K562 (cell line): ENCODE results near the gene CCL27. TPM values are rescaled to one million over a fixed set of nuclear protein-coding genes. Genes with fewer than 3 reads are reported as not detected.

Source experiments
- HIVEP1 ChIP-seq: fragments of 250-450 bp; sonication (Bioruptor Pico); IDR thresholded peaks from 2 replicates; pipeline ENCODE4 v1.4.0; 2020; ENCODE audit warnings: mild to moderate bottlenecking
- JUND ChIP-seq, 2 experiments: IDR thresholded peaks; 2 replicates in 1 of 2; 3 replicates in 1 of 2; pipeline ENCODE4 v1.6.1; 2011; ENCODE audit warnings: borderline replicate concordance in 2 of 2, low read depth in 2 of 2, low read length in 2 of 2, improper control_type of control experiment in 1 of 2, missing biosample characterization in 1 of 2, missing genetic modification characterization in 1 of 2, missing genetic modification reagents in 1 of 2
- KLF16 ChIP-seq: IDR thresholded peaks from 2 replicates; pipeline ENCODE4 v1.6.1; 2016; ENCODE audit warnings: antibody characterized with exemption
- MYBL2 ChIP-seq, 2 experiments: fragments of 450-650 bp in 1 of 2; sonication (generic) in 1 of 2; formaldehyde crosslinking in 1 of 2; IDR thresholded peaks; 2 replicates each; pipeline versions ENCODE4 v1.6.1 to v1.8.1; 2017 to 2022; ENCODE audit warnings: borderline replicate concordance in 1 of 2, inconsistent platforms in 1 of 2, low read depth in 1 of 2, mild to moderate bottlenecking in 1 of 2, missing genetic modification reagents in 1 of 2, moderate library complexity in 1 of 2
- NCOA1 ChIP-seq: fragments of 450-650 bp; IDR thresholded peaks from 2 replicates; pipeline ENCODE4 v1.6.1; 2016; ENCODE audit warnings: low read depth
- POLR2A ChIP-seq: fragments of 450-650 bp; conservative IDR thresholded peaks from 2 replicates; pipeline ENCODE4 v1.6.1; 2016
- RBFOX2 ChIP-seq: fragments of 200-400 bp; formaldehyde crosslinking; IDR thresholded peaks from 2 replicates; pipeline ENCODE4 v1.6.1; 2017; ENCODE audit warnings: low read depth, mild to moderate bottlenecking, low read length, moderate library complexity
- SP1 ChIP-seq: sonication (generic); formaldehyde crosslinking; IDR thresholded peaks from 2 replicates; pipeline ENCODE4 v1.8.1; 2022; ENCODE audit warnings: mild to moderate bottlenecking, missing genetic modification reagents
- TEAD4 ChIP-seq, 2 experiments: sonication (generic) in 1 of 2; formaldehyde crosslinking in 1 of 2; IDR thresholded peaks; 2 replicates each; pipeline versions ENCODE4 v1.6.1 to v1.8.0; 2012 to 2022; ENCODE audit warnings: borderline replicate concordance in 1 of 2, inconsistent platforms in 1 of 2, low read length in 1 of 2, mild to moderate bottlenecking in 1 of 2, missing genetic modification reagents in 1 of 2
- ZNF134 ChIP-seq: fragments of 250-450 bp; sonication (Bioruptor Pico); conservative IDR thresholded peaks from 2 replicates; pipeline ENCODE4 v1.4.0; 2020
- polyA plus RNA-seq, 8 experiments: library from polyadenylated mRNA; depleted of rRNA in 4 of 8; stranded (reverse) in 5 of 8; unstranded in 3 of 8; fragments of >200 nt; fragmentation: Nextera tagmentation in 2 of 8; fragmentation: Illumina TruSeq in 1 of 8; extraction: Ambion mirVana in 2 of 8; extraction: Trizol in 1 of 8; gene quantifications; 2 replicates each; pipeline versions ENCODE4 v1.2.1 to v1.2.3, GENCODE V29; 2011 to 2014; ENCODE audit warnings: inconsistent platforms in 1 of 8, missing spikeins in 1 of 8
- total RNA-seq, 7 experiments: library from RNA; depleted of rRNA in 6 of 7; stranded (reverse); fragments of >200 nt in 6 of 7; fragmentation: Illumina TruSeq in 2 of 7; extraction: Trizol in 2 of 7; gene quantifications; 2 replicates each; pipeline versions ENCODE4 v1.2.1 to v1.2.3, GENCODE V29; 2011 to 2021; ENCODE audit warnings: low replicate concordance in 1 of 7
- TF ChIP-seq, protein P1 (sequence below), 2 experiments: fragments of 450-650 bp in 1 of 2; sonication (generic) in 1 of 2; formaldehyde crosslinking in 1 of 2; IDR thresholded peaks; 2 replicates each; pipeline versions ENCODE4 v1.7.1 to v1.9.0; 2016 to 2022; ENCODE audit warnings: inconsistent platforms in 1 of 2, mild to moderate bottlenecking in 1 of 2, missing genetic modification reagents in 1 of 2
- TF ChIP-seq, protein P2 (sequence below): fragments of 250-450 bp; sonication (Bioruptor Pico); IDR thresholded peaks from 2 replicates; pipeline ENCODE4 v1.5.1; 2021; ENCODE audit warnings: mild to moderate bottlenecking
- TF ChIP-seq, protein P3 (sequence below): fragments of 200-800 bp; sonication (Bioruptor generic); IDR thresholded peaks from 2 replicates; pipeline ENCODE4 v1.6.1; 2017; ENCODE audit warnings: missing genetic modification characterization, missing compliant biosample characterization

The CCL27 gene
- total and polyA plus RNA-seq, 9 of the 15 experiments (the other 6 are each of a cell fraction or from before 2014, with no cell fraction given), result 0.10 to 0.53 (median 0.27) TPM; not detected in 5

DNA sequence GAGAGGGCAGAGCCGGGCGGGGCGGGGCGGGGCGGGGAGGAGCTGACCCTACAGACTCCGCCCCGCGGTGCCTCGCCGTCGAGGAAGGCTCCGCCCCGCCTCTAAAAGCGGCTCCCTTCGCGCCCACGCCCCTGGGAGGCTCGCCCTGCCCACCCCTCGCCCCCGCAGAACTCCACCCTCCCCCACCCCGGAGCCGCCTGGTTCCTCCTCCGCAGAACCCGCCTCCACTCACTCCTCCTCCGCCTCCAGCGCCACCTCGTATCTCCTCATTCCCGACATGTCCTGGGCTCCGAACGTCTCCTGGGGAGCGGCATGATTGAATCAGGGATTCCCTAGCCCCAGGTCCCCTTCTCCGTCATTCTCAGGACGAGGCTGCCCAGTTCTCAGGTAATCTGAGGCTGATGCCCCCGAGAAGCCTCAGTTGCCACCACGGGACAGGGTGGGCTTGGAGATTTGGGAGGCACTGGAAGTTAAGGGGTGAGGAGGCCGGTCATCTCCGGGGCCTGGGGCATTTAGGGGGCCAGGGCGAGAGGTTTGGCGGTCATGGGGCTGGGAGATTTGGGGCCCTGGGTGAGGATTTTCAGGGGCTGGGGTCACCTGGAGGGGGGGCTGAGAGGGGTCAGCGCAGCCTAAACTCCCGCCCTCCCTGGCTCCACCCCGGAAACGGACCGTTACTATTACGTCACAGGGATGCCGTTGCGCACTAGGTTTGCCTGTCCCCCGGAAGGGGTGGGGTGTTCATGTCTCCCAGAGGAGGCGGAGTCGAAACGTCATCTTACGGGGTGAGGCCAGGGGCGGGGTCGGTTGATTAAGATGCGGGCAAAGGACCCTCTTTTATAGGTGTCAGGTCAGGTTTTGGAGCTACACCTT is 3.2 kb upstream of the CCL27 start (continued):
- TF ChIP-seq, protein P1, sequence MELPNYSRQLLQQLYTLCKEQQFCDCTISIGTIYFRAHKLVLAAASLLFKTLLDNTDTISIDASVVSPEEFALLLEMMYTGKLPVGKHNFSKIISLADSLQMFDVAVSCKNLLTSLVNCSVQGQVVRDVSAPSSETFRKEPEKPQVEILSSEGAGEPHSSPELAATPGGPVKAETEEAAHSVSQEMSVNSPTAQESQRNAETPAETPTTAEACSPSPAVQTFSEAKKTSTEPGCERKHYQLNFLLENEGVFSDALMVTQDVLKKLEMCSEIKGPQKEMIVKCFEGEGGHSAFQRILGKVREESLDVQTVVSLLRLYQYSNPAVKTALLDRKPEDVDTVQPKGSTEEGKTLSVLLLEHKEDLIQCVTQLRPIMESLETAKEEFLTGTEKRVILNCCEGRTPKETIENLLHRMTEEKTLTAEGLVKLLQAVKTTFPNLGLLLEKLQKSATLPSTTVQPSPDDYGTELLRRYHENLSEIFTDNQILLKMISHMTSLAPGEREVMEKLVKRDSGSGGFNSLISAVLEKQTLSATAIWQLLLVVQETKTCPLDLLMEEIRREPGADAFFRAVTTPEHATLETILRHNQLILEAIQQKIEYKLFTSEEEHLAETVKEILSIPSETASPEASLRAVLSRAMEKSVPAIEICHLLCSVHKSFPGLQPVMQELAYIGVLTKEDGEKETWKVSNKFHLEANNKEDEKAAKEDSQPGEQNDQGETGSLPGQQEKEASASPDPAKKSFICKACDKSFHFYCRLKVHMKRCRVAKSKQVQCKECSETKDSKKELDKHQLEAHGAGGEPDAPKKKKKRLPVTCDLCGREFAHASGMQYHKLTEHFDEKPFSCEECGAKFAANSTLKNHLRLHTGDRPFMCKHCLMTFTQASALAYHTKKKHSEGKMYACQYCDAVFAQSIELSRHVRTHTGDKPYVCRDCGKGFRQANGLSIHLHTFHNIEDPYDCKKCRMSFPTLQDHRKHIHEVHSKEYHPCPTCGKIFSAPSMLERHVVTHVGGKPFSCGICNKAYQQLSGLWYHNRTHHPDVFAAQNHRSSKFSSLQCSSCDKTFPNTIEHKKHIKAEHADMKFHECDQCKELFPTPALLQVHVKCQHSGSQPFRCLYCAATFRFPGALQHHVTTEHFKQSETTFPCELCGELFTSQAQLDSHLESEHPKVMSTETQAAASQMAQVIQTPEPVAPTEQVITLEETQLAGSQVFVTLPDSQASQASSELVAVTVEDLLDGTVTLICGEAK (IDR thresholded peaks at IDR 0.05), result peak; percentile 91
- TF ChIP-seq, protein P1 (CRISPR knock-in tag; IDR thresholded peaks at IDR 0.05), result no peak
- no peak for TF ChIP-seq HIVEP1
- peak; percentile 64; the same call in 1 of the 2 replicates for TF ChIP-seq KLF16
- TF ChIP-seq TEAD4 (IDR thresholded peaks at IDR 0.05; ENCODE audit: low read length), result peak; percentile 75
- TF ChIP-seq TEAD4 (CRISPR knock-in tag; IDR thresholded peaks at IDR 0.05; ENCODE audit: borderline replicate concordance), result no peak
- TF ChIP-seq, protein P2, sequence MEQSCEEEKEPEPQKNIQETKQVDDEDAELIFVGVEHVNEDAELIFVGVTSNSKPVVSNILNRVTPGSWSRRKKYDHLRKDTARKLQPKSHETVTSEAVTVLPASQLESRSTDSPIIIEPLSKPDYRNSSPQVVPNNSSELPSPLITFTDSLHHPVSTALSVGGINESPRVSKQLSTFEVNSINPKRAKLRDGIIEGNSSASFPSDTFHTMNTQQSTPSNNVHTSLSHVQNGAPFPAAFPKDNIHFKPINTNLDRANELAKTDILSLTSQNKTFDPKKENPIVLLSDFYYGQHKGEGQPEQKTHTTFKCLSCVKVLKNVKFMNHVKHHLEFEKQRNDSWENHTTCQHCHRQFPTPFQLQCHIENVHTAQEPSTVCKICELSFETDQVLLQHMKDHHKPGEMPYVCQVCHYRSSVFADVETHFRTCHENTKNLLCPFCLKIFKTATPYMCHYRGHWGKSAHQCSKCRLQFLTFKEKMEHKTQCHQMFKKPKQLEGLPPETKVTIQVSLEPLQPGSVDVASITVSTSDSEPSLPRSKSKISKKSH (CRISPR knock-in tag), result no peak
- TF ChIP-seq, protein P3, sequence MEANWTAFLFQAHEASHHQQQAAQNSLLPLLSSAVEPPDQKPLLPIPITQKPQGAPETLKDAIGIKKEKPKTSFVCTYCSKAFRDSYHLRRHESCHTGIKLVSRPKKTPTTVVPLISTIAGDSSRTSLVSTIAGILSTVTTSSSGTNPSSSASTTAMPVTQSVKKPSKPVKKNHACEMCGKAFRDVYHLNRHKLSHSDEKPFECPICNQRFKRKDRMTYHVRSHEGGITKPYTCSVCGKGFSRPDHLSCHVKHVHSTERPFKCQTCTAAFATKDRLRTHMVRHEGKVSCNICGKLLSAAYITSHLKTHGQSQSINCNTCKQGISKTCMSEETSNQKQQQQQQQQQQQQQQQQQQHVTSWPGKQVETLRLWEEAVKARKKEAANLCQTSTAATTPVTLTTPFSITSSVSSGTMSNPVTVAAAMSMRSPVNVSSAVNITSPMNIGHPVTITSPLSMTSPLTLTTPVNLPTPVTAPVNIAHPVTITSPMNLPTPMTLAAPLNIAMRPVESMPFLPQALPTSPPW (CRISPR knock-in tag), result peak; percentile 90
- peak; percentile 77 for TF ChIP-seq JUND (IDR thresholded peaks at IDR 0.05; ENCODE audit: borderline replicate concordance, low read depth, low read length)
- TF ChIP-seq JUND (tag; IDR thresholded peaks at IDR 0.05; ENCODE audit: borderline replicate concordance, low read depth, low read length), result peak; percentile 31; the same call in 1 of the 3 replicates
- TF ChIP-seq MYBL2 (IDR thresholded peaks at IDR 0.05; ENCODE audit: low read depth), result no peak
- no peak for TF ChIP-seq MYBL2 (CRISPR knock-in tag; IDR thresholded peaks at IDR 0.05; ENCODE audit: borderline replicate concordance)
- TF ChIP-seq NCOA1, result peak; percentile 85; the same call in 1 of the 2 replicates
- peak; percentile 72 for TF ChIP-seq SP1 (CRISPR knock-in tag)
- TF ChIP-seq POLR2A, result peak; percentile 94
- no peak for TF ChIP-seq ZNF134
- peak; percentile 82 for TF ChIP-seq RBFOX2
